RWPE1 (cell line): Measurements from ENCODE around the gene SUGCT.

ENCODE experiments used
- CTCF ChIA-PET: fragments of 350-600 bp; sonication (Branson Sonifier 250); formaldehyde crosslinking; extraction: SDS; loops from one replicate; lab custom pipeline; 2021; lab: Yijun Ruan, JAX
- POLR2A ChIA-PET: fragments of 400-600 bp; formaldehyde crosslinking; extraction: SDS; loops from one replicate; lab custom pipeline; 2020; ENCODE audit warnings: antibody characterized with exemption; ENCODE audit not compliant: low non-redundant PET; lab: Yijun Ruan, JAX
- DNase-seq: peaks from one replicate; pipeline ENCODE4 v3.0.0; 2012; ENCODE audit warnings: low spot score
- H3K27ac ChIP-seq: fragments of 450-650 bp; 2 replicates; pipeline ENCODE4 v1.5.1; 2017
- CTCF ChIP-seq: fragments of 450-650 bp; conservative IDR thresholded peaks from 2 replicates; pipeline ENCODE4 v1.5.1; 2017; ENCODE audit warnings: low read depth, mild to moderate bottlenecking

Gene SUGCT

GRCh38 chr7:40799493-40800403 lies 664.9 kb downstream of the SUGCT start:
- ChIA-PET CTCF (interaction anchor here (0.7 kb wide), 1 partner anchor 24 kb away, joined by 3 read pairs; no protein-coding TSS in a partner anchor), POLR2A (no interaction called here)
- TF ChIP-seq CTCF: no peak
- H3K27ac ChIP-seq: no peak overlapping the region
- no peak for DNase-seq

- no peak overlapping the region for H3K27ac ChIP-seq
- CTCF ChIA-PET: no interaction called here
These were observed 666.0 kb downstream of the SUGCT start for GRCh38 chr7:40800771-40801170.

GRCh38 chr7:40802497-40802896 lies 667.7 kb downstream of the SUGCT start:
- ChIA-PET CTCF (interaction anchor here (0.6 to 0.7 kb wide), 2 partner anchors 46 to 342 kb away, joined by 3 to 6 read pairs; no protein-coding TSS in a partner anchor), POLR2A (no interaction called here)
- DNase-seq: no peak
- H3K27ac ChIP-seq: no peak overlapping the region
- TF ChIP-seq CTCF: no peak

More at GRCh38 chr7:40800771-40801170, 666.0 kb downstream of the SUGCT start:
- no peak for DNase-seq
- no peak for TF ChIP-seq CTCF
- POLR2A ChIA-PET: no interaction called here

GRCh38 chr7:40804477-40805215 lies 669.8 kb downstream of the SUGCT start:
- TF ChIP-seq CTCF: no peak
- no peak overlapping the region for H3K27ac ChIP-seq
- ChIA-PET POLR2A (interaction anchor here (0.7 kb wide), 1 partner anchor 79 kb away, joined by 4 read pairs; no protein-coding TSS in a partner anchor), CTCF (no interaction called here)
- no peak for DNase-seq

DNA sequence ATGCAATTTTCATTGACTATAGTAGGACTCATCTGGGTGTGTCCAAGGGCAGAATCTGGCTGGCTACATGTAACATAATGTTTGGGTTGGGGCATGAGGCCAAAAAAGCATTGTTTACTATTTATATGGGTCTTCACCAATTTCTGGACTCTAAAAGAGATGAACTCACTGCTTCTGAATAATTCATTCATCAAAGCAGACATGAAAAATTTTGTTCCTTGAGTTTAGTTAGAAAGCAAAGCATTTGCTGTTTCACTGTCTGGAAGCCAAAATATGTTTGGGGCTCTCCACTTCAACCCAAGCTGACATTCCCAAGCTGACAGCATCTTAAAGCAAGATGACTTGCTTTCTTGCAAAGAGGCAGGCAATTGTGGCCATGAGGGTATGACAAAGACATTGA lies 670.6 kb downstream of the SUGCT start:
- TF ChIP-seq CTCF: no peak
- POLR2A ChIA-PET: no interaction called here
- no peak overlapping the region for H3K27ac ChIP-seq
- no peak for DNase-seq
- CTCF ChIA-PET: no interaction called here

DNA sequence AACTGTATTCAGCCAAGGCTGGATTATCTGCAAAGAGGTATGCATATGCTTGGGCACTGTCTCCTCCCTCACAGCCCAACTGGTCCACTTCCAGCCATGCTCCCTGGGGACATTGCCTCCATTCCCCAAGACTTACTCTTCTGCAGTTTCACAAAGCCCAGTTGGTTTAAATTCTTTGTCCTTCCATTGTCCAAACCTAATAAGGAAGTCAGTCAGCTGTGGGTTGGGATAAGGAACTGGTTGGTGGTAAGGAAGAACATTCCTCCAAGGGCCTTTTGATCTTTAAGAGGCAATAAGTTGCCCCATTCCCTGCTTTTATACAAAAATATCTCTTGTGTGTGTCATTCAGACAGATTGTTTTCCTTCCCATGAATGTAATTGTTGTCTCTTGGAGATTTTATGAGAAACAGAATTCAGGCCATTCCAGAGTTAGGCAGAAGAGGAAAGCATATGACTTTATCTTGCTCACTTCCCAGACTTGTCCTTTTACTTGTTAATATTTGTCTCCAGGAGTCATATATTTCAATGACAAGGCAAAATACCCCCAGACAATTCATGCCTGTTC lies 673.7 kb downstream of the SUGCT start:
- TF ChIP-seq CTCF: no peak
- DNase-seq: no peak
- CTCF ChIA-PET: no interaction called here
- no peak overlapping the region for H3K27ac ChIP-seq
- POLR2A ChIA-PET: no interaction called here
